HepG2 (cell line): ENCODE measurements around the gene CBX2. TPM values are rescaled to one million over a fixed set of nuclear protein-coding genes. Genes with fewer than 3 reads are reported as not detected.
A peak's percentile ranks its signal among the peaks of the same experiment; 100 is the strongest.

Experiments used
- AKAP8 ChIP-seq: sonication (generic); formaldehyde crosslinking; IDR thresholded peaks from 2 replicates; pipeline ENCODE4 v1.5.1; 2020; ENCODE audit warnings: mild to moderate bottlenecking, missing genetic modification reagents
- CAMTA2 ChIP-seq: sonication (generic); formaldehyde crosslinking; IDR thresholded peaks from 2 replicates; pipeline ENCODE4 v1.4.0; 2020; ENCODE audit warnings: mild to moderate bottlenecking, missing genetic modification reagents, borderline replicate concordance
- CEBPG ChIP-seq: IDR thresholded peaks from 2 replicates; pipeline ENCODE4 v1.6.1; 2016
- E2F5 ChIP-seq: sonication (generic); formaldehyde crosslinking; conservative IDR thresholded peaks from 2 replicates; pipeline ENCODE4 v1.4.0; 2020; ENCODE audit warnings: missing genetic modification reagents
- EHMT2 ChIP-seq: fragments of 200-600 bp; sonication (generic); IDR thresholded peaks from 2 replicates; pipeline ENCODE4 v1.7.0; 2017; ENCODE audit warnings: antibody characterized with exemption, low read depth, low read length, borderline replicate concordance
- KDM5A ChIP-seq: fragments of 200-600 bp; sonication (generic); IDR thresholded peaks from 2 replicates; pipeline ENCODE4 v1.7.0; 2018; ENCODE audit warnings: antibody characterized with exemption, mild to moderate bottlenecking, low read length, borderline replicate concordance
- LCORL ChIP-seq, 2 experiments: fragments of 450-650 bp in 1 of 2; sonication (generic) in 1 of 2; formaldehyde crosslinking in 1 of 2; IDR thresholded peaks; 2 replicates each; pipeline versions ENCODE4 v1.5.0 to v1.6.1; 2017 to 2020; ENCODE audit warnings: antibody characterized with exemption in 1 of 2, missing genetic modification reagents in 1 of 2
- NPAS2 ChIP-seq: sonication (generic); formaldehyde crosslinking; IDR thresholded peaks from 2 replicates; pipeline ENCODE4 v1.8.0; 2022; ENCODE audit warnings: mild to moderate bottlenecking, missing genetic modification reagents, borderline replicate concordance
- SIX4 ChIP-seq: sonication (generic); formaldehyde crosslinking; IDR thresholded peaks from 2 replicates; pipeline ENCODE4 v1.4.0; 2020; ENCODE audit warnings: missing genetic modification reagents
- SKIL ChIP-seq: sonication (generic); formaldehyde crosslinking; IDR thresholded peaks from 2 replicates; pipeline ENCODE4 v1.8.0; 2022; ENCODE audit warnings: missing genetic modification reagents, mild to moderate bottlenecking, moderate library complexity, borderline replicate concordance
- SMC3 ChIP-seq: IDR thresholded peaks from 2 replicates; pipeline ENCODE4 v1.6.1; 2011; ENCODE audit warnings: low read length, improper control_type of control experiment
- SRF ChIP-seq: IDR thresholded peaks from 2 replicates; pipeline ENCODE4 v1.6.1; 2011; ENCODE audit warnings: mild to moderate bottlenecking, low read depth, low read length, moderate library complexity
- TRIM24 ChIP-seq: sonication (generic); formaldehyde crosslinking; IDR thresholded peaks from 2 replicates; pipeline ENCODE4 v1.8.0; 2022; ENCODE audit warnings: mild to moderate bottlenecking, missing genetic modification reagents
- ZNF205 ChIP-seq: IDR thresholded peaks from 2 replicates; pipeline ENCODE4 v1.6.1; 2018; ENCODE audit warnings: missing biosample characterization, missing genetic modification reagents
- ZNF230 ChIP-seq: sonication (generic); formaldehyde crosslinking; IDR thresholded peaks from 2 replicates; pipeline ENCODE4 v1.4.0; 2020; ENCODE audit warnings: mild to moderate bottlenecking, missing genetic modification reagents
- ZNF616 ChIP-seq: sonication (generic); formaldehyde crosslinking; IDR thresholded peaks from 2 replicates; pipeline ENCODE4 v1.5.0; 2020; ENCODE audit warnings: low read depth, mild to moderate bottlenecking, missing genetic modification reagents
- ZNF800 ChIP-seq: sonication (generic); formaldehyde crosslinking; IDR thresholded peaks from 2 replicates; pipeline ENCODE4 v1.4.0; 2020; ENCODE audit warnings: missing genetic modification reagents
- ZNF83 ChIP-seq: sonication (generic); formaldehyde crosslinking; IDR thresholded peaks from 2 replicates; pipeline ENCODE4 v1.4.0; 2020; ENCODE audit warnings: missing genetic modification reagents, mild to moderate bottlenecking, borderline replicate concordance
- ZNF841 ChIP-seq: sonication (generic); formaldehyde crosslinking; IDR thresholded peaks from 2 replicates; pipeline ENCODE4 v1.8.1; 2023; ENCODE audit warnings: missing genetic modification reagents, borderline replicate concordance
- polyA plus RNA-seq, 8 experiments: library from polyadenylated mRNA; depleted of rRNA in 3 of 8; stranded (reverse) in 7 of 8; unstranded in 1 of 8; fragments of >200 nt; fragmentation: Illumina TruSeq in 4 of 8; extraction: Trizol in 4 of 8; gene quantifications; 2 replicates each; pipeline versions ENCODE4 v1.2.1 to v1.2.3, GENCODE V29; 2011 to 2016; ENCODE audit warnings: low read depth in 4 of 8, missing spikeins in 1 of 8, mixed read lengths in 1 of 8; ENCODE audit not compliant: insufficient read depth in 1 of 8
- total RNA-seq, 5 experiments: library from RNA; depleted of rRNA; stranded (reverse); fragments of >200 nt; fragmentation: Illumina TruSeq; extraction: Trizol; gene quantifications; 2 replicates each; pipeline ENCODE4 v1.2.3, GENCODE V29; 2016; ENCODE audit warnings: low read depth in 1 of 5
- TF ChIP-seq, protein P1 (sequence below): sonication (generic); formaldehyde crosslinking; IDR thresholded peaks from 2 replicates; pipeline ENCODE4 v1.4.0; 2020; ENCODE audit warnings: mild to moderate bottlenecking, missing genetic modification reagents

CBX2 gene
- total and polyA plus RNA-seq, 2 of the 13 experiments (the other 11 are each of a cell fraction or from before 2014, with no cell fraction given) = 14.5 to 31.1 TPM

GRCh38 chr17:79808763-79809529 is 31.0 kb downstream of the CBX2 start (continued):
- TF ChIP-seq, protein P1, sequence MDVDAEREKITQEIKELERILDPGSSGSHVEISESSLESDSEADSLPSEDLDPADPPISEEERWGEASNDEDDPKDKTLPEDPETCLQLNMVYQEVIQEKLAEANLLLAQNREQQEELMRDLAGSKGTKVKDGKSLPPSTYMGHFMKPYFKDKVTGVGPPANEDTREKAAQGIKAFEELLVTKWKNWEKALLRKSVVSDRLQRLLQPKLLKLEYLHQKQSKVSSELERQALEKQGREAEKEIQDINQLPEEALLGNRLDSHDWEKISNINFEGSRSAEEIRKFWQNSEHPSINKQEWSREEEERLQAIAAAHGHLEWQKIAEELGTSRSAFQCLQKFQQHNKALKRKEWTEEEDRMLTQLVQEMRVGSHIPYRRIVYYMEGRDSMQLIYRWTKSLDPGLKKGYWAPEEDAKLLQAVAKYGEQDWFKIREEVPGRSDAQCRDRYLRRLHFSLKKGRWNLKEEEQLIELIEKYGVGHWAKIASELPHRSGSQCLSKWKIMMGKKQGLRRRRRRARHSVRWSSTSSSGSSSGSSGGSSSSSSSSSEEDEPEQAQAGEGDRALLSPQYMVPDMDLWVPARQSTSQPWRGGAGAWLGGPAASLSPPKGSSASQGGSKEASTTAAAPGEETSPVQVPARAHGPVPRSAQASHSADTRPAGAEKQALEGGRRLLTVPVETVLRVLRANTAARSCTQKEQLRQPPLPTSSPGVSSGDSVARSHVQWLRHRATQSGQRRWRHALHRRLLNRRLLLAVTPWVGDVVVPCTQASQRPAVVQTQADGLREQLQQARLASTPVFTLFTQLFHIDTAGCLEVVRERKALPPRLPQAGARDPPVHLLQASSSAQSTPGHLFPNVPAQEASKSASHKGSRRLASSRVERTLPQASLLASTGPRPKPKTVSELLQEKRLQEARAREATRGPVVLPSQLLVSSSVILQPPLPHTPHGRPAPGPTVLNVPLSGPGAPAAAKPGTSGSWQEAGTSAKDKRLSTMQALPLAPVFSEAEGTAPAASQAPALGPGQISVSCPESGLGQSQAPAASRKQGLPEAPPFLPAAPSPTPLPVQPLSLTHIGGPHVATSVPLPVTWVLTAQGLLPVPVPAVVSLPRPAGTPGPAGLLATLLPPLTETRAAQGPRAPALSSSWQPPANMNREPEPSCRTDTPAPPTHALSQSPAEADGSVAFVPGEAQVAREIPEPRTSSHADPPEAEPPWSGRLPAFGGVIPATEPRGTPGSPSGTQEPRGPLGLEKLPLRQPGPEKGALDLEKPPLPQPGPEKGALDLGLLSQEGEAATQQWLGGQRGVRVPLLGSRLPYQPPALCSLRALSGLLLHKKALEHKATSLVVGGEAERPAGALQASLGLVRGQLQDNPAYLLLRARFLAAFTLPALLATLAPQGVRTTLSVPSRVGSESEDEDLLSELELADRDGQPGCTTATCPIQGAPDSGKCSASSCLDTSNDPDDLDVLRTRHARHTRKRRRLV (CRISPR knock-in tag) = no peak
- TF ChIP-seq KDM5A (no peak), SRF (no peak), ZNF83 (CRISPR knock-in tag) (peak; percentile 65; the same call in 1 of the 2 replicates), CAMTA2 (CRISPR knock-in tag) (no peak), EHMT2 (no peak), SIX4 (CRISPR knock-in tag) (no peak), LCORL (IDR thresholded peaks at IDR 0.05) (no peak), LCORL (CRISPR knock-in tag; IDR thresholded peaks at IDR 0.05) (peak; percentile 84), CEBPG (CRISPR knock-in tag) (peak; percentile 49), ZNF616 (CRISPR knock-in tag) (no peak), AKAP8 (CRISPR knock-in tag) (peak; percentile 63), SKIL (peak; percentile 43; the same call in 1 of the 2 replicates), ZNF800 (CRISPR knock-in tag) (no peak; the same call in 1 of the 2 replicates), ZNF205 (CRISPR knock-in tag) (peak; percentile 72; the same call in 1 of the 2 replicates), ZNF841 (CRISPR knock-in tag) (no peak), E2F5 (CRISPR knock-in tag) (no peak), SMC3 (peak; percentile 75), NPAS2 (CRISPR knock-in tag) (no peak), TRIM24 (CRISPR knock-in tag) (no peak), ZNF230 (0 out of 2 replicates have a peak, but pooled peaks have one; percentile 42)
